COR-L47 (cell line): ENCODE data around the gene C1orf185.
"Not testable (repeated sequence)": the region's sequence is repeated elsewhere in the genome, so short reads cannot be mapped to it uniquely, and the experiment has no call there.

Experiments used
- DNase-seq: peaks from one replicate; lab custom pipeline; 2025; lab: John Stamatoyannopoulos, UW

The C1orf185 gene

GRCh38 chr1:51101976-51102375 is at the start of gene C1orf185:
TSS of gene C1orf185 (plus strand) at chr1:51102228. CDS start at chr1:51102234, 6 bp downstream.
- no peak for DNase-seq

GRCh38 chr1:51058858-51059257 is 43.2 kb upstream of the C1orf185 start:
- no peak for DNase-seq

- no peak for DNase-seq
Observed at GRCh38 chr1:51061231-51061918, 40.7 kb upstream of the C1orf185 start.

- DNase-seq: no peak
Observed at GRCh38 chr1:51063121-51063520, 38.9 kb upstream of the C1orf185 start.

GRCh38 chr1:51070011-51070410 is 32.0 kb upstream of the C1orf185 start:
- peak; percentile 78 for DNase-seq

GRCh38 chr1:51070640-51071039 is 31.4 kb upstream of the C1orf185 start:
- no peak for DNase-seq

GRCh38 chr1:51071291-51072042 is 30.6 kb upstream of the C1orf185 start:
- no peak for DNase-seq

- no peak for DNase-seq
Observed at GRCh38 chr1:51072043-51072439, 30.0 kb upstream of the C1orf185 start.

GRCh38 chr1:51072651-51073050 is 29.4 kb upstream of the C1orf185 start:
- no peak for DNase-seq

GRCh38 chr1:51073456-51073855 is 28.6 kb upstream of the C1orf185 start:
- DNase-seq: no peak

GRCh38 chr1:51086496-51087271 is 15.3 kb upstream of the C1orf185 start:
- DNase-seq: no peak

- DNase-seq: no peak
Observed at GRCh38 chr1:51088474-51088873, 13.6 kb upstream of the C1orf185 start.

GRCh38 chr1:51093581-51093980 is 8.4 kb upstream of the C1orf185 start:
- no peak for DNase-seq

- no peak for DNase-seq
Observed at GRCh38 chr1:51097171-51097570, 4.9 kb upstream of the C1orf185 start.

- DNase-seq: no peak
Observed at GRCh38 chr1:51100264-51100880, 1.7 kb upstream of the C1orf185 start.

- DNase-seq: no peak
Observed at GRCh38 chr1:51114137-51114536, 12.1 kb downstream of the C1orf185 start.

- no peak for DNase-seq
Observed at GRCh38 chr1:51115714-51116404, 13.8 kb downstream of the C1orf185 start.

- DNase-seq: no peak
Observed at GRCh38 chr1:51119331-51119730, 17.3 kb downstream of the C1orf185 start.

- DNase-seq: no peak
Observed at GRCh38 chr1:51120629-51121028, 18.6 kb downstream of the C1orf185 start.

- not testable (repeated sequence) for DNase-seq
Observed at GRCh38 chr1:51127152-51127551, 25.1 kb downstream of the C1orf185 start.

GRCh38 chr1:51131185-51131584 is 29.2 kb downstream of the C1orf185 start:
- no peak for DNase-seq

- no peak for DNase-seq
Observed at GRCh38 chr1:51133045-51133444, 31.0 kb downstream of the C1orf185 start.
